ENCODE results near the gene PAFAH2.

The PAFAH2 gene

GRCh38 chr1:25927521-25928265, 70.2 kb downstream of the PAFAH2 start:
- DNase-seq, result no peak

GRCh38 chr1:25926731-25927496, 70.9 kb downstream of the PAFAH2 start:
- no peak for DNase-seq

GRCh38 chr1:25924454-25924853, 73.4 kb downstream of the PAFAH2 start:
- DNase-seq, result no peak

- no peak for DNase-seq
Measured at GRCh38 chr1:25922971-25923552, 74.8 kb downstream of the PAFAH2 start.

- peak; percentile 22 for DNase-seq
Measured at GRCh38 chr1:25922056-25922970, 75.5 kb downstream of the PAFAH2 start.

- no peak for DNase-seq
Measured at GRCh38 chr1:25918615-25919014, 79.2 kb downstream of the PAFAH2 start.

GRCh38 chr1:25917996-25918395, 79.9 kb downstream of the PAFAH2 start:
- no peak for DNase-seq

GRCh38 chr1:25916460-25916859, 81.4 kb downstream of the PAFAH2 start:
- DNase-seq, result no peak

- no peak for DNase-seq
Measured at GRCh38 chr1:25914074-25914995, 83.5 kb downstream of the PAFAH2 start.

- no peak for DNase-seq
Measured at GRCh38 chr1:25913206-25913605, 84.7 kb downstream of the PAFAH2 start.

- no peak for DNase-seq
Measured at GRCh38 chr1:25912076-25912831, 85.6 kb downstream of the PAFAH2 start.

GRCh38 chr1:25911162-25911561, 86.7 kb downstream of the PAFAH2 start:
- DNase-seq, result no peak
